ENCODE results near the gene POLR2B.

The POLR2B gene

GRCh38 chr4:56973336-56973735 is 5.4 kb upstream of the POLR2B start:
- TF ChIP-seq CTCF (IDR thresholded peaks at IDR 0.05): no peak

GRCh38 chr4:56976283-56976836 is 2.3 kb upstream of the POLR2B start:
- no peak for TF ChIP-seq CTCF (IDR thresholded peaks at IDR 0.05)

DNA sequence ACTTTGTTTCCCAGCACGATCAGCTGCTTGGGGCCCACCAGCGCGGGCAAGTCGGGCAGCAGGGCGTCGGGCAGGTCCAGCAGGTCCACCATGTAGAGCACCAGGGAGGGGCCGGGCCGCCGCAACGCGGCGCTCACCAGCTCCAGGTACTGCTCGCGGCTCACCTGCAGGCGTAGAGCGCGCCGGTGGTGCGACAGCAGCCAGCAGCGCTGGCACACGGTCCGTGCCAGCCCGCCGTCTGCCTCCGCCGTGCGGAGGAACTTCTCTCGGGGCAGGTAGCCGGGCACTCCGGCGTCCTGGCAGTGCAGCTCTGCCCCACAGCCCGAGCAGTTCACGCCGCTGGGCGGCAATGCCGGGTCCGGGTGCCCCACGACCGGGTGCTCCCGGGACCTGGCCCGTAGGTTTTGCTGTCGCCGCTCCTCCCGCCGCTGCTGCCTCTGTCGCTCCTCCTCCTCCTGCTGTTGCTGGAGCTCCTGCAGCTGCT is 1.8 kb upstream of the POLR2B start:
- peak; percentile 36; the same call in 1 of the 2 replicates for TF ChIP-seq CTCF (IDR thresholded peaks at IDR 0.05)

- TF ChIP-seq CTCF (IDR thresholded peaks at IDR 0.05): no peak
Observed at GRCh38 chr4:56977321-56978012, 1.2 kb upstream of the POLR2B start, which contains the start of gene NOA1. Gene NOA1, minus strand, starts transcription at chr4:56977606. Its CDS starts 21 bp downstream, at chr4:56977585.

- no peak for TF ChIP-seq CTCF (IDR thresholded peaks at IDR 0.05)
Observed at GRCh38 chr4:56979421-56980072, 851 bp downstream of the POLR2B start.

DNA sequence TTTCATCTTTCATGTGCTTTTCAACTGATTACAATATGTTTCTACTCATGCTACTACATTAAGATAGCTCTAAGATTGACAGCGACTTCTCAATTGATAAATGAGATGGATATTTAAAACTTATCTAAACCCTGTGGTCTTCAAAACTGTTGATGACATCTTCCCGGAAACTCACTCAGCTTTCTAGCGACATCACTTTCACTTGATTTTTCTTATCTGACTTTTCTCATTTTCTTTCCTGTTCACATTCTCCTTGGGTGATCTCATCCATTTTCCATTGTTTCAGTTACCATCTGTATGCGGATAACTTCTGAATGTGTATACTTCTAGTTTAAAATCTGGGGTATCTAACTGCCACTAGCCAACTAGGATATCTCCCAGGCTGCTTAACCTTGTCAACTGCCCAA is 3.1 kb downstream of the POLR2B start:
- no peak for TF ChIP-seq CTCF (IDR thresholded peaks at IDR 0.05)

DNA sequence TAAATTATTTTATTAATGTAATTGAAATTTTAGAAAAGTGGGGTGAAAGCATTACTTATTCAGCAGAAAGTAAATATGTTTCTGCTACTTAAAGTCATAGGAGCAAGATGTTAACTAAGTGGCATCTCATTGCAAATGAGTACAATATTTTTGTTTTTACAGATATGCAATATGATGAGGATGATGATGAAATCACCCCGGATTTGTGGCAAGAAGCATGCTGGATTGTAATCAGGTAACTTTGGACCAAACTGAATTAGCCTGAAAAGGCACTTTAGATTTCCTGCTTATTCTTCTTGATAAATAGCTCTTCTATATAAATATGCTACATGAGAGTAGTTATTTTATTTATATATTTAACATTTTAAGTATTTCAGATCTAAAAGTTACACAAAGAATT is 7.5 kb downstream of the POLR2B start:
- no peak for TF ChIP-seq CTCF (IDR thresholded peaks at IDR 0.05)

Measured in LNCAP (cell line).